HepG2 (cell line): ENCODE data around the gene HYOU1. TPM values are rescaled to one million over a fixed set of nuclear protein-coding genes. Genes with fewer than 3 reads are reported as not detected.

Source experiments
- ATF1 ChIP-seq: IDR thresholded peaks from 2 replicates; pipeline ENCODE4 v1.6.1; 2016; ENCODE audit warnings: mild to moderate bottlenecking, control low read depth
- DR1 ChIP-seq: sonication (generic); formaldehyde crosslinking; IDR thresholded peaks from 2 replicates; pipeline ENCODE4 v1.8.0; 2021; ENCODE audit warnings: mild to moderate bottlenecking, missing genetic modification reagents, inconsistent platforms
- LCORL ChIP-seq, 2 experiments: fragments of 450-650 bp in 1 of 2; sonication (generic) in 1 of 2; formaldehyde crosslinking in 1 of 2; IDR thresholded peaks; 2 replicates each; pipeline versions ENCODE4 v1.5.0 to v1.6.1; 2017 to 2020; ENCODE audit warnings: antibody characterized with exemption in 1 of 2, missing genetic modification reagents in 1 of 2
- PCBP1 ChIP-seq: fragments of 200-400 bp; formaldehyde crosslinking; IDR thresholded peaks from 2 replicates; pipeline ENCODE4 v1.6.1; 2017; ENCODE audit warnings: mild to moderate bottlenecking, low read depth, low read length, borderline replicate concordance
- POGZ ChIP-seq: sonication (generic); formaldehyde crosslinking; IDR thresholded peaks from 2 replicates; pipeline ENCODE4 v1.4.0; 2020; ENCODE audit warnings: mild to moderate bottlenecking, missing genetic modification reagents
- POLR2A ChIP-seq, 2 experiments: IDR thresholded peaks; 2 replicates each; pipeline ENCODE4 v1.6.1; 2011; ENCODE audit warnings: low read depth in 2 of 2, low read length in 2 of 2, mild to moderate bottlenecking in 1 of 2, moderate library complexity in 1 of 2; ENCODE audit not compliant: insufficient read depth in 1 of 2
- SATB2 ChIP-seq: sonication (generic); formaldehyde crosslinking; IDR thresholded peaks from 2 replicates; pipeline ENCODE4 v1.5.0; 2020; ENCODE audit warnings: missing genetic modification reagents
- TMF1 ChIP-seq: sonication (generic); formaldehyde crosslinking; IDR thresholded peaks from 2 replicates; pipeline ENCODE4 v1.8.1; 2022; ENCODE audit warnings: low read depth, missing genetic modification reagents
- ZNF20 ChIP-seq: sonication (generic); formaldehyde crosslinking; IDR thresholded peaks from 2 replicates; pipeline ENCODE4 v1.4.0; 2020; ENCODE audit warnings: mild to moderate bottlenecking, moderate library complexity, missing genetic modification reagents
- ZSCAN31 ChIP-seq: sonication (generic); formaldehyde crosslinking; IDR thresholded peaks from 2 replicates; pipeline ENCODE4 v1.5.0; 2020; ENCODE audit warnings: low read depth, mild to moderate bottlenecking, missing genetic modification reagents
- polyA plus RNA-seq, 8 experiments: library from polyadenylated mRNA; depleted of rRNA in 3 of 8; stranded (reverse) in 7 of 8; unstranded in 1 of 8; fragments of >200 nt; fragmentation: Illumina TruSeq in 4 of 8; extraction: Trizol in 4 of 8; gene quantifications; 2 replicates each; pipeline versions ENCODE4 v1.2.1 to v1.2.3, GENCODE V29; 2011 to 2016; ENCODE audit warnings: low read depth in 4 of 8, missing spikeins in 1 of 8, mixed read lengths in 1 of 8; ENCODE audit not compliant: insufficient read depth in 1 of 8
- total RNA-seq, 5 experiments: library from RNA; depleted of rRNA; stranded (reverse); fragments of >200 nt; fragmentation: Illumina TruSeq; extraction: Trizol; gene quantifications; 2 replicates each; pipeline ENCODE4 v1.2.3, GENCODE V29; 2016; ENCODE audit warnings: low read depth in 1 of 5
- TF ChIP-seq, protein P1 (sequence below): fragments of 450-650 bp; IDR thresholded peaks from 2 replicates; pipeline ENCODE4 v1.6.1; 2016
- TF ChIP-seq, protein P2 (sequence below): IDR thresholded peaks from 2 replicates; pipeline ENCODE4 v1.6.1; 2016; ENCODE audit warnings: mild to moderate bottlenecking, missing biosample characterization, missing genetic modification reagents
- TF ChIP-seq, protein P3 (sequence below): sonication (generic); formaldehyde crosslinking; IDR thresholded peaks from 2 replicates; pipeline ENCODE4 v1.4.0; 2020; ENCODE audit warnings: missing genetic modification reagents
- TF ChIP-seq, protein P4 (sequence below): sonication (generic); formaldehyde crosslinking; conservative IDR thresholded peaks from 2 replicates; pipeline ENCODE4 v1.4.0; 2020; ENCODE audit warnings: mild to moderate bottlenecking, missing genetic modification reagents, moderate library complexity
- TF ChIP-seq, protein P5 (sequence below): sonication (generic); formaldehyde crosslinking; IDR thresholded peaks from 2 replicates; pipeline ENCODE4 v1.8.1; 2022; ENCODE audit warnings: low read depth, mild to moderate bottlenecking, missing genetic modification reagents
- TF ChIP-seq, protein P6 (sequence below): sonication (generic); formaldehyde crosslinking; IDR thresholded peaks from 2 replicates; pipeline ENCODE4 v1.4.0; 2020; ENCODE audit warnings: missing genetic modification reagents

Gene HYOU1
- total and polyA plus RNA-seq, 2 of the 13 experiments (the other 11 are each of a cell fraction or from before 2014, with no cell fraction given): 127 to 155 TPM

DNA sequence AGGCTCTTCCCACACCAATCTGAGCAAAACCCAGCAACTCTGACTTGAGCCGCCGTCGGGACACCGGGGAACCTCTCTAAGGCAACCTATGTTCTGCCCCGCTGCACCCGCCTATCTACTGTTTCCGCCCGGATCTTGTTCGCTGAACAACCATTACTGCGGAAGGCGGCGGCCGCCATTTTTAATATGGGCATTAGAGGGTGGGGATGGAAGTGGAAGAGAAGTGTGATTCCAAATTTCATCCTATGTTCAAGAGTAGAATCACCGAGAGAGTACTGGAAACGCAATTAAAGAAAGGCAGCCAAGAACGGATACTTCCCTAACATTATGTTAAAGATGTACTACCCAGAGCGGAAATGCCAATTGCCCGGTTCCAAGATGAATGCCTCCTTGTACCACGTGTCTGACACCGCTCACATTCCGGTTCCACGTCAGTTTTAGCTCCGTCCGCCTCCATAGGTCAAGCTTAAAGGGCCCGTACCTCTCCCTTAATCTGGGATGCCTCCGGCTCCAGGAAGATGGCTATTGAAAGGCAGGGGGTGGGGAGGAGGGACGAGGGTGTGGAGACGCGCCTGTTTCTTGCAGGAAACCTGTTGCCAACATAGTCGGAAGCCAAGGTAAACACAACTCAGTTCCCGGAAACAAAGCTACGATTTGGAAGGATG lies 44.9 kb upstream of the HYOU1 start, which contains the start of gene DPAGT1 (continued):
- TF ChIP-seq, protein P1, sequence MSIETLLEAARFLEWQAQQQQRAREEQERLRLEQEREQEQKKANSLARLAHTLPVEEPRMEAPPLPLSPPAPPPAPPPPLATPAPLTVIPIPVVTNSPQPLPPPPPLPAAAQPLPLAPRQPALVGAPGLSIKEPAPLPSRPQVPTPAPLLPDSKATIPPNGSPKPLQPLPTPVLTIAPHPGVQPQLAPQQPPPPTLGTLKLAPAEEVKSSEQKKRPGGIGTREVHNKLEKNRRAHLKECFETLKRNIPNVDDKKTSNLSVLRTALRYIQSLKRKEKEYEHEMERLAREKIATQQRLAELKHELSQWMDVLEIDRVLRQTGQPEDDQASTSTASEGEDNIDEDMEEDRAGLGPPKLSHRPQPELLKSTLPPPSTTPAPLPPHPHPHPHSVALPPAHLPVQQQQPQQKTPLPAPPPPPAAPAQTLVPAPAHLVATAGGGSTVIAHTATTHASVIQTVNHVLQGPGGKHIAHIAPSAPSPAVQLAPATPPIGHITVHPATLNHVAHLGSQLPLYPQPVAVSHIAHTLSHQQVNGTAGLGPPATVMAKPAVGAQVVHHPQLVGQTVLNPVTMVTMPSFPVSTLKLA: peak; percentile 68
- TF ChIP-seq, protein P2, sequence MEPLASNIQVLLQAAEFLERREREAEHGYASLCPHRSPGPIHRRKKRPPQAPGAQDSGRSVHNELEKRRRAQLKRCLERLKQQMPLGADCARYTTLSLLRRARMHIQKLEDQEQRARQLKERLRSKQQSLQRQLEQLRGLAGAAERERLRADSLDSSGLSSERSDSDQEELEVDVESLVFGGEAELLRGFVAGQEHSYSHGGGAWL (CRISPR knock-in tag): peak; percentile 84
- TF ChIP-seq PCBP1 (0 out of 2 replicates have a peak, but pooled peaks have one; percentile 32), ZNF20 (CRISPR knock-in tag) (no peak), DR1 (0 out of 2 replicates have a peak, but pooled peaks have one; percentile 24), LCORL (IDR thresholded peaks at IDR 0.05) (no peak), LCORL (CRISPR knock-in tag; IDR thresholded peaks at IDR 0.05) (peak; percentile 62), TMF1 (CRISPR knock-in tag) (peak; percentile 49; the same call in 1 of the 2 replicates), SATB2 (CRISPR knock-in tag) (0 out of 2 replicates have a peak, but pooled peaks have one; percentile 29), ZSCAN31 (peak; percentile 30; the same call in 1 of the 2 replicates), POGZ (CRISPR knock-in tag) (peak; percentile 58), POLR2A (IDR thresholded peaks at IDR 0.05; ENCODE audit: insufficient read depth in 1 of 2, low read depth in 2 of 2, low read length in 2 of 2) (peak in 1 of 2 experiments; percentile 53; a peak in 3 of 4 replicates), ATF1 (CRISPR knock-in tag) (peak; percentile 89)
- TF ChIP-seq, protein P3, sequence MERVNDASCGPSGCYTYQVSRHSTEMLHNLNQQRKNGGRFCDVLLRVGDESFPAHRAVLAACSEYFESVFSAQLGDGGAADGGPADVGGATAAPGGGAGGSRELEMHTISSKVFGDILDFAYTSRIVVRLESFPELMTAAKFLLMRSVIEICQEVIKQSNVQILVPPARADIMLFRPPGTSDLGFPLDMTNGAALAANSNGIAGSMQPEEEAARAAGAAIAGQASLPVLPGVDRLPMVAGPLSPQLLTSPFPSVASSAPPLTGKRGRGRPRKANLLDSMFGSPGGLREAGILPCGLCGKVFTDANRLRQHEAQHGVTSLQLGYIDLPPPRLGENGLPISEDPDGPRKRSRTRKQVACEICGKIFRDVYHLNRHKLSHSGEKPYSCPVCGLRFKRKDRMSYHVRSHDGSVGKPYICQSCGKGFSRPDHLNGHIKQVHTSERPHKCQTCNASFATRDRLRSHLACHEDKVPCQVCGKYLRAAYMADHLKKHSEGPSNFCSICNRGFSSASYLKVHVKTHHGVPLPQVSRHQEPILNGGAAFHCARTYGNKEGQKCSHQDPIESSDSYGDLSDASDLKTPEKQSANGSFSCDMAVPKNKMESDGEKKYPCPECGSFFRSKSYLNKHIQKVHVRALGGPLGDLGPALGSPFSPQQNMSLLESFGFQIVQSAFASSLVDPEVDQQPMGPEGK (CRISPR knock-in tag): 0 out of 2 replicates have a peak, but pooled peaks have one; percentile 5
- TF ChIP-seq, protein P4, sequence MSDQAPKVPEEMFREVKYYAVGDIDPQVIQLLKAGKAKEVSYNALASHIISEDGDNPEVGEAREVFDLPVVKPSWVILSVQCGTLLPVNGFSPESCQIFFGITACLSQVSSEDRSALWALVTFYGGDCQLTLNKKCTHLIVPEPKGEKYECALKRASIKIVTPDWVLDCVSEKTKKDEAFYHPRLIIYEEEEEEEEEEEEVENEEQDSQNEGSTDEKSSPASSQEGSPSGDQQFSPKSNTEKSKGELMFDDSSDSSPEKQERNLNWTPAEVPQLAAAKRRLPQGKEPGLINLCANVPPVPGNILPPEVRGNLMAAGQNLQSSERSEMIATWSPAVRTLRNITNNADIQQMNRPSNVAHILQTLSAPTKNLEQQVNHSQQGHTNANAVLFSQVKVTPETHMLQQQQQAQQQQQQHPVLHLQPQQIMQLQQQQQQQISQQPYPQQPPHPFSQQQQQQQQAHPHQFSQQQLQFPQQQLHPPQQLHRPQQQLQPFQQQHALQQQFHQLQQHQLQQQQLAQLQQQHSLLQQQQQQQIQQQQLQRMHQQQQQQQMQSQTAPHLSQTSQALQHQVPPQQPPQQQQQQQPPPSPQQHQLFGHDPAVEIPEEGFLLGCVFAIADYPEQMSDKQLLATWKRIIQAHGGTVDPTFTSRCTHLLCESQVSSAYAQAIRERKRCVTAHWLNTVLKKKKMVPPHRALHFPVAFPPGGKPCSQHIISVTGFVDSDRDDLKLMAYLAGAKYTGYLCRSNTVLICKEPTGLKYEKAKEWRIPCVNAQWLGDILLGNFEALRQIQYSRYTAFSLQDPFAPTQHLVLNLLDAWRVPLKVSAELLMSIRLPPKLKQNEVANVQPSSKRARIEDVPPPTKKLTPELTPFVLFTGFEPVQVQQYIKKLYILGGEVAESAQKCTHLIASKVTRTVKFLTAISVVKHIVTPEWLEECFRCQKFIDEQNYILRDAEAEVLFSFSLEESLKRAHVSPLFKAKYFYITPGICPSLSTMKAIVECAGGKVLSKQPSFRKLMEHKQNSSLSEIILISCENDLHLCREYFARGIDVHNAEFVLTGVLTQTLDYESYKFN: no peak
- TF ChIP-seq, protein P5, sequence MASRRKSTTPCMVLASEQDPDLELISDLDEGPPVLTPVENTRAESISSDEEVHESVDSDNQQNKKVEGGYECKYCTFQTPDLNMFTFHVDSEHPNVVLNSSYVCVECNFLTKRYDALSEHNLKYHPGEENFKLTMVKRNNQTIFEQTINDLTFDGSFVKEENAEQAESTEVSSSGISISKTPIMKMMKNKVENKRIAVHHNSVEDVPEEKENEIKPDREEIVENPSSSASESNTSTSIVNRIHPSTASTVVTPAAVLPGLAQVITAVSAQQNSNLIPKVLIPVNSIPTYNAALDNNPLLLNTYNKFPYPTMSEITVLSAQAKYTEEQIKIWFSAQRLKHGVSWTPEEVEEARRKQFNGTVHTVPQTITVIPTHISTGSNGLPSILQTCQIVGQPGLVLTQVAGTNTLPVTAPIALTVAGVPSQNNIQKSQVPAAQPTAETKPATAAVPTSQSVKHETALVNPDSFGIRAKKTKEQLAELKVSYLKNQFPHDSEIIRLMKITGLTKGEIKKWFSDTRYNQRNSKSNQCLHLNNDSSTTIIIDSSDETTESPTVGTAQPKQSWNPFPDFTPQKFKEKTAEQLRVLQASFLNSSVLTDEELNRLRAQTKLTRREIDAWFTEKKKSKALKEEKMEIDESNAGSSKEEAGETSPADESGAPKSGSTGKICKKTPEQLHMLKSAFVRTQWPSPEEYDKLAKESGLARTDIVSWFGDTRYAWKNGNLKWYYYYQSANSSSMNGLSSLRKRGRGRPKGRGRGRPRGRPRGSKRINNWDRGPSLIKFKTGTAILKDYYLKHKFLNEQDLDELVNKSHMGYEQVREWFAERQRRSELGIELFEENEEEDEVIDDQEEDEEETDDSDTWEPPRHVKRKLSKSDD (CRISPR knock-in tag): peak; percentile 73; the same call in 1 of the 2 replicates
- TF ChIP-seq, protein P6, sequence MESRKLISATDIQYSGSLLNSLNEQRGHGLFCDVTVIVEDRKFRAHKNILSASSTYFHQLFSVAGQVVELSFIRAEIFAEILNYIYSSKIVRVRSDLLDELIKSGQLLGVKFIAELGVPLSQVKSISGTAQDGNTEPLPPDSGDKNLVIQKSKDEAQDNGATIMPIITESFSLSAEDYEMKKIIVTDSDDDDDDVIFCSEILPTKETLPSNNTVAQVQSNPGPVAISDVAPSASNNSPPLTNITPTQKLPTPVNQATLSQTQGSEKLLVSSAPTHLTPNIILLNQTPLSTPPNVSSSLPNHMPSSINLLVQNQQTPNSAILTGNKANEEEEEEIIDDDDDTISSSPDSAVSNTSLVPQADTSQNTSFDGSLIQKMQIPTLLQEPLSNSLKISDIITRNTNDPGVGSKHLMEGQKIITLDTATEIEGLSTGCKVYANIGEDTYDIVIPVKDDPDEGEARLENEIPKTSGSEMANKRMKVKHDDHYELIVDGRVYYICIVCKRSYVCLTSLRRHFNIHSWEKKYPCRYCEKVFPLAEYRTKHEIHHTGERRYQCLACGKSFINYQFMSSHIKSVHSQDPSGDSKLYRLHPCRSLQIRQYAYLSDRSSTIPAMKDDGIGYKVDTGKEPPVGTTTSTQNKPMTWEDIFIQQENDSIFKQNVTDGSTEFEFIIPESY (CRISPR knock-in tag): no peak
